NCI-H345 treated with DMSO at 0.1 percent for 48 hours (cell line): ENCODE measurements around the gene RRP9.

ENCODE experiments used
- DNase-seq: peaks from one replicate; lab custom pipeline; 2025; ENCODE audit not compliant: unreplicated experiment; lab: John Stamatoyannopoulos, UW

Gene RRP9

GRCh38 chr3:51955893-51956770 is 14.4 kb upstream of the RRP9 start:
- DNase-seq: no peak

GRCh38 chr3:51955175-51955892 is 13.6 kb upstream of the RRP9 start, which contains the start of gene GPR62:
GPR62 (plus strand) TSS chr3:51955381; CDS start chr3:51955653, 272 bp downstream.
- no peak for DNase-seq

GRCh38 chr3:51954713-51955112 is 13.0 kb upstream of the RRP9 start:
- DNase-seq: no peak

- no peak for DNase-seq
These were observed 12.4 kb upstream of the RRP9 start for GRCh38 chr3:51954105-51954504.

- DNase-seq: no peak
These were observed 11.7 kb upstream of the RRP9 start for GRCh38 chr3:51953445-51953844.

GRCh38 chr3:51950899-51951298 is 9.2 kb upstream of the RRP9 start:
- DNase-seq: no peak

GRCh38 chr3:51949121-51949520 is 7.4 kb upstream of the RRP9 start:
- DNase-seq: no peak

GRCh38 chr3:51948016-51948580 is 6.4 kb upstream of the RRP9 start:
- no peak for DNase-seq

GRCh38 chr3:51947215-51947900 is 5.7 kb upstream of the RRP9 start:
- DNase-seq: no peak

- no peak for DNase-seq
These were observed 5.1 kb upstream of the RRP9 start for GRCh38 chr3:51946796-51947195.

- DNase-seq: no peak
These were observed 4.4 kb upstream of the RRP9 start for GRCh38 chr3:51945926-51946705.

GRCh38 chr3:51945031-51945840 is 3.5 kb upstream of the RRP9 start:
- DNase-seq: no peak

- DNase-seq: no peak
These were observed 2.8 kb upstream of the RRP9 start for GRCh38 chr3:51944451-51945021.

- DNase-seq: no peak
These were observed 2.0 kb upstream of the RRP9 start for GRCh38 chr3:51943451-51944391.

- no peak for DNase-seq
These were observed 1.1 kb upstream of the RRP9 start for GRCh38 chr3:51942603-51943450.

GRCh38 chr3:51941463-51941797 is 274 bp downstream of the RRP9 start:
- DNase-seq: no peak

- no peak for DNase-seq
These were observed 849 bp downstream of the RRP9 start for GRCh38 chr3:51940648-51941462.
